ENCODE measurements around the gene ALOX12.

The ALOX12 gene

GRCh38 chr17:7002288-7003047 lies 6.6 kb downstream of the ALOX12 start:
- peaks cover 43% of the 10 kb centered on the region for H3K36me3 ChIP-seq (ENCODE audit: insufficient read depth, low read length)
- H3K4me3 ChIP-seq (ENCODE audit: low read depth in 1 of 2, low read length in 2 of 2), result no peak overlapping the region
- H3K27me3 ChIP-seq (ENCODE audit: control insufficient read depth in 1 of 2, insufficient read depth in 2 of 2, low read length in 2 of 2), result no peaks in the 10 kb centered on the region
- no peaks in the 10 kb centered on the region for H3K4me1 ChIP-seq (ENCODE audit: insufficient read depth, low read length)
- H3K27ac ChIP-seq (ENCODE audit: low read depth, low read length), result no peak overlapping the region
- H3K9me3 ChIP-seq (ENCODE audit: low read length), result no peaks in the 10 kb centered on the region
- H3K9ac ChIP-seq (ENCODE audit: low read length), result no peak overlapping the region

- Histone ChIP-seq H3K9ac (ENCODE audit: low read length) (no peak overlapping the region), H3K27ac (ENCODE audit: low read depth, low read length) (no peak overlapping the region), H3K27me3 (ENCODE audit: control insufficient read depth in 1 of 2, insufficient read depth in 2 of 2, low read length in 2 of 2) (no peaks in the 10 kb centered on the region), H3K4me3 (ENCODE audit: low read depth in 1 of 2, low read length in 2 of 2) (no peak overlapping the region), H3K4me1 (ENCODE audit: insufficient read depth, low read length) (no peaks in the 10 kb centered on the region), H3K36me3 (ENCODE audit: insufficient read depth, low read length) (peaks cover 42% of the 10 kb centered on the region), H3K9me3 (ENCODE audit: low read length) (no peaks in the 10 kb centered on the region)
Observed at GRCh38 chr17:7003745-7004144, 7.9 kb downstream of the ALOX12 start.

GRCh38 chr17:7004398-7005253 lies 8.8 kb downstream of the ALOX12 start:
- Histone ChIP-seq H3K27ac (ENCODE audit: low read depth, low read length) (no peak overlapping the region), H3K36me3 (ENCODE audit: insufficient read depth, low read length) (peaks cover 36% of the 10 kb centered on the region), H3K4me3 (ENCODE audit: low read depth in 1 of 2, low read length in 2 of 2) (no peak overlapping the region), H3K9me3 (ENCODE audit: low read length) (no peaks in the 10 kb centered on the region), H3K4me1 (ENCODE audit: insufficient read depth, low read length) (peaks cover 2% of the 10 kb centered on the region), H3K27me3 (ENCODE audit: control insufficient read depth in 1 of 2, insufficient read depth in 2 of 2, low read length in 2 of 2) (no peaks in the 10 kb centered on the region), H3K9ac (ENCODE audit: low read length) (no peak overlapping the region)

- Histone ChIP-seq H3K4me1 (ENCODE audit: insufficient read depth, low read length) (peaks cover 13% of the 10 kb centered on the region), H3K36me3 (ENCODE audit: insufficient read depth, low read length) (peaks cover 32% of the 10 kb centered on the region), H3K4me3 (ENCODE audit: low read depth in 1 of 2, low read length in 2 of 2) (no peak overlapping the region), H3K9ac (ENCODE audit: low read length) (no peak overlapping the region), H3K27ac (ENCODE audit: low read depth, low read length) (no peak overlapping the region), H3K9me3 (ENCODE audit: low read length) (no peaks in the 10 kb centered on the region), H3K27me3 (ENCODE audit: control insufficient read depth in 1 of 2, insufficient read depth in 2 of 2, low read length in 2 of 2) (no peaks in the 10 kb centered on the region)
Observed at GRCh38 chr17:7005716-7006115, 9.9 kb downstream of the ALOX12 start.

- Histone ChIP-seq H3K27me3 (ENCODE audit: control insufficient read depth in 1 of 2, insufficient read depth in 2 of 2, low read length in 2 of 2) (no peaks in the 10 kb centered on the region), H3K27ac (ENCODE audit: low read depth, low read length) (no peak overlapping the region), H3K9me3 (ENCODE audit: low read length) (no peaks in the 10 kb centered on the region), H3K4me1 (ENCODE audit: insufficient read depth, low read length) (peaks cover 24% of the 10 kb centered on the region), H3K9ac (ENCODE audit: low read length) (no peak overlapping the region), H3K4me3 (ENCODE audit: low read depth in 1 of 2, low read length in 2 of 2) (no peak overlapping the region), H3K36me3 (ENCODE audit: insufficient read depth, low read length) (peaks cover 18% of the 10 kb centered on the region)
Observed at GRCh38 chr17:7007143-7007542, 11.3 kb downstream of the ALOX12 start.

- Histone ChIP-seq H3K27me3 (ENCODE audit: control insufficient read depth in 1 of 2, insufficient read depth in 2 of 2, low read length in 2 of 2) (no peaks in the 10 kb centered on the region), H3K4me3 (ENCODE audit: low read depth in 1 of 2, low read length in 2 of 2) (no peak overlapping the region), H3K4me1 (ENCODE audit: insufficient read depth, low read length) (peaks cover 38% of the 10 kb centered on the region), H3K36me3 (ENCODE audit: insufficient read depth, low read length) (peaks cover 10% of the 10 kb centered on the region), H3K27ac (ENCODE audit: low read depth, low read length) (no peak overlapping the region), H3K9me3 (ENCODE audit: low read length) (no peaks in the 10 kb centered on the region), H3K9ac (ENCODE audit: low read length) (no peak overlapping the region)
Observed at GRCh38 chr17:7010523-7010922, 14.7 kb downstream of the ALOX12 start.

- Histone ChIP-seq H3K9me3 (ENCODE audit: low read length) (no peaks in the 10 kb centered on the region), H3K27me3 (ENCODE audit: control insufficient read depth in 1 of 2, insufficient read depth in 2 of 2, low read length in 2 of 2) (no peaks in the 10 kb centered on the region), H3K4me1 (ENCODE audit: insufficient read depth, low read length) (peaks cover 46% of the 10 kb centered on the region), H3K36me3 (ENCODE audit: insufficient read depth, low read length) (peaks cover 10% of the 10 kb centered on the region), H3K9ac (ENCODE audit: low read length) (peak overlapping the region; percentile 98), H3K4me3 (ENCODE audit: low read depth in 1 of 2, low read length in 2 of 2) (peak overlapping the region; percentile 95 to 100), H3K27ac (ENCODE audit: low read depth, low read length) (peak overlapping the region; percentile 99)
Observed at GRCh38 chr17:7011415-7011814, 15.6 kb downstream of the ALOX12 start.

GRCh38 chr17:7011942-7012254 lies 16.0 kb downstream of the ALOX12 start:
- Histone ChIP-seq H3K27ac (ENCODE audit: low read depth, low read length) (peak overlapping the region; percentile 99), H3K4me3 (ENCODE audit: low read depth in 1 of 2, low read length in 2 of 2) (peak overlapping the region; percentile 95 to 100), H3K36me3 (ENCODE audit: insufficient read depth, low read length) (peaks cover 15% of the 10 kb centered on the region), H3K9ac (ENCODE audit: low read length) (peak overlapping the region; percentile 98), H3K9me3 (ENCODE audit: low read length) (no peaks in the 10 kb centered on the region), H3K4me1 (ENCODE audit: insufficient read depth, low read length) (peaks cover 47% of the 10 kb centered on the region), H3K27me3 (ENCODE audit: control insufficient read depth in 1 of 2, insufficient read depth in 2 of 2, low read length in 2 of 2) (no peaks in the 10 kb centered on the region)

- Histone ChIP-seq H3K36me3 (ENCODE audit: insufficient read depth, low read length) (peaks cover 19% of the 10 kb centered on the region), H3K9me3 (ENCODE audit: low read length) (no peaks in the 10 kb centered on the region), H3K9ac (ENCODE audit: low read length) (peak overlapping the region; percentile 98), H3K4me1 (ENCODE audit: insufficient read depth, low read length) (peaks cover 61% of the 10 kb centered on the region), H3K4me3 (ENCODE audit: low read depth in 1 of 2, low read length in 2 of 2) (peak overlapping the region; percentile 95 to 100), H3K27ac (ENCODE audit: low read depth, low read length) (peak overlapping the region; percentile 99), H3K27me3 (ENCODE audit: control insufficient read depth in 1 of 2, insufficient read depth in 2 of 2, low read length in 2 of 2) (no peaks in the 10 kb centered on the region)
Observed at GRCh38 chr17:7014261-7014994, 18.6 kb downstream of the ALOX12 start.

- Histone ChIP-seq H3K27ac (ENCODE audit: low read depth, low read length) (peak overlapping the region; percentile 99), H3K4me3 (ENCODE audit: low read depth in 1 of 2, low read length in 2 of 2) (peak overlapping the region; percentile 49 to 79), H3K9me3 (ENCODE audit: low read length) (no peaks in the 10 kb centered on the region), H3K9ac (ENCODE audit: low read length) (peak overlapping the region; percentile 87), H3K27me3 (ENCODE audit: control insufficient read depth in 1 of 2, insufficient read depth in 2 of 2, low read length in 2 of 2) (no peaks in the 10 kb centered on the region), H3K4me1 (ENCODE audit: insufficient read depth, low read length) (peaks cover 53% of the 10 kb centered on the region), H3K36me3 (ENCODE audit: insufficient read depth, low read length) (peaks cover 11% of the 10 kb centered on the region)
Observed at GRCh38 chr17:7014995-7015958, 19.4 kb downstream of the ALOX12 start.
